Inferior parietal cortex (tissue), 1 donor: ENCODE measurements around the gene IQSEC1.

Experiments used
- DNase-seq: peaks from one replicate; pipeline ENCODE4 v3.0.0-alpha.2; 2016; ENCODE audit errors: extremely low spot score

IQSEC1 gene

GRCh38 chr3:13049400-13049799 is 23.8 kb downstream of the IQSEC1 start:
- no peak for DNase-seq

- no peak for DNase-seq
These were observed 25.7 kb downstream of the IQSEC1 start for GRCh38 chr3:13047296-13048165.

- DNase-seq = no peak
These were observed 26.5 kb downstream of the IQSEC1 start for GRCh38 chr3:13046569-13047274.

GRCh38 chr3:13045904-13046568 is 27.2 kb downstream of the IQSEC1 start:
- peak; percentile 52 for DNase-seq

GRCh38 chr3:13045241-13045903 is 27.9 kb downstream of the IQSEC1 start:
- no peak for DNase-seq

- DNase-seq = no peak
These were observed 28.6 kb downstream of the IQSEC1 start for GRCh38 chr3:13044496-13045240.

GRCh38 chr3:13043656-13044055 is 29.6 kb downstream of the IQSEC1 start:
- DNase-seq = no peak

GRCh38 chr3:13042715-13043271 is 30.4 kb downstream of the IQSEC1 start:
- no peak for DNase-seq

GRCh38 chr3:13042127-13042701 is 31.0 kb downstream of the IQSEC1 start:
- DNase-seq = no peak

- DNase-seq = no peak
These were observed 32.0 kb downstream of the IQSEC1 start for GRCh38 chr3:13041113-13041776.

GRCh38 chr3:13040361-13041074 is 32.7 kb downstream of the IQSEC1 start:
- DNase-seq = no peak

- DNase-seq = no peak
These were observed 33.9 kb downstream of the IQSEC1 start for GRCh38 chr3:13039213-13039896.

GRCh38 chr3:13037458-13038117 is 35.6 kb downstream of the IQSEC1 start:
- DNase-seq = no peak

GRCh38 chr3:13034861-13035260 is 38.4 kb downstream of the IQSEC1 start:
- DNase-seq = no peak

GRCh38 chr3:13034109-13034800 is 39.0 kb downstream of the IQSEC1 start:
- DNase-seq = no peak

GRCh38 chr3:13032206-13032605 is 41.0 kb downstream of the IQSEC1 start:
- no peak for DNase-seq

GRCh38 chr3:13031621-13032020 is 41.6 kb downstream of the IQSEC1 start:
- no peak for DNase-seq

- DNase-seq = no peak
These were observed 42.5 kb downstream of the IQSEC1 start for GRCh38 chr3:13030684-13031083.
